ENCODE data around the gene ADAMTSL1.
A peak's percentile ranks its signal among the peaks of the same experiment; 100 is the strongest.

The ADAMTSL1 gene

DNA sequence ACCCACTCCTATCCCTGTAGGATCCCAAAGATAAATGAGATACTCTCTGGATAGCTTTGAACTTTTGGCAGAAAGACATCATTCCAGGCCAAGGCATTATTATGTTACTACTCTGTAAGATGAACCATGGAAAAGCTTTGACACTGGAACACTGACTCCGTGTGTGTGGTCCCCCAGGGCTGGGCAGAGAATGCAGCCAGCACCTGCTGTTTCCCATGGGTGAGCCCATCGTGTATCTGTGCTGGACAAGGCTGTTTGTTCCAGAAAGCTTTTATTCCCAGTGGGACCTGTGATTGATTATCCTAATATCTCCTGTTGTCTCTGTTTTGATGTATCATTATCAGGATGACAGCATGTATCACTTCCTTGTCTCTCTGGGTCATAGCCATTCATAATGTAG, 304.2 kb downstream of the ADAMTSL1 start:
- Histone ChIP-seq H3K4me1 (peaks cover 5% of the 10 kb centered on the region), H3K27me3 (ENCODE audit: low read depth) (no peaks in the 10 kb centered on the region), H3K4me3 (no peak overlapping the region), H3K9me3 (no peaks in the 10 kb centered on the region; the same call in 1 of the 2 replicates), H3K36me3 (replicated peaks) (no peaks in the 10 kb centered on the region; the same call in 1 of the 2 replicates)
- DNase-seq (ENCODE audit: low spot score in 2 of 2), result no peak
- in situ Hi-C loops (cut with MboI; ENCODE audit: low sequenced_read_pairs), result loop anchor here (25.0 kb wide), 2 partner anchors 91 to 516 kb away; no protein-coding TSS in a partner anchor

DNA sequence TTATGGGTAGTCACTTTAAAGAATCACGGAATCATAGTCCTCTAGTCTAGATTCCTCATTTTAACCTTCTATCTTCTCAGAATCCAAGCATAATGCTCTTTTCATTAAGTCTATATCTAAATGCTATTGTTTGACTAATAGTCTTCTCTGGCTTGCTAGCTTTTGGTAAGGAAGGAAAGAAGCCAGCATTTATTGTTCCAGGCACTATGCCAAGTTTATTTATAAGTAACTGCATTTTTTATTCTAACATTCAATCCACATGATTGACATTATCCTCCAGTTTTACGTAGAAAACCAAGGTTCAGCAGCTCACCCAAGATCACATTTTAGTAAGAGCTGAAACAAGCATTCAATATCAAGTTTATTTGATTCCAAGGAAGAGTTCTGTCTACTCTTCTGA, 304.9 kb downstream of the ADAMTSL1 start:
- in situ Hi-C loops (cut with MboI; ENCODE audit: low sequenced_read_pairs), result loop anchor here (25.0 kb wide), 2 partner anchors 92 to 517 kb away; no protein-coding TSS in a partner anchor
- no peak overlapping the region for H3K4me3 ChIP-seq
- H3K9me3 ChIP-seq, result no peaks in the 10 kb centered on the region; the same call in 1 of the 2 replicates
- DNase-seq (ENCODE audit: low spot score in 2 of 2), result no peak
- no peaks in the 10 kb centered on the region for H3K27me3 ChIP-seq (ENCODE audit: low read depth)
- peaks cover 5% of the 10 kb centered on the region for H3K4me1 ChIP-seq
- H3K36me3 ChIP-seq (replicated peaks), result no peaks in the 10 kb centered on the region; the same call in 1 of the 2 replicates

DNA sequence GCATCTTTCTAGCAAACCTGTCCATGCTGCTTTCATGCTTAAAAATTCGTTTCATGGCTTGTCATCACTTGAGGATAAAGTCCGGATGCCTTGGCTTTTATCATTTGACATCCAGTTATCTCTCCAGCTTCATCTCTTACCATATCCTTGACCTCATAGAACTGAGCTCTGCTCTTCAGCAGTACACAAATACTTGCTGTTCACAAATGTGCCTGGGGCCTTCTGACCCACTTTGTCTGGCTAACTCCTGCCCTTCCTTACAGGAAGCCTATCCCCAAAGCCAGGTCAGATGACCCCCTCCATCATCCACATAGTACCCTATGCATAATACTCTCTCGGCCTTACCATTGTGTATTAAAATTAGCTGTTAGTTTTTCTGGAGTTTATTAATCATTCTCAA, 310.0 kb downstream of the ADAMTSL1 start:
- no peak for DNase-seq (ENCODE audit: low spot score in 2 of 2)
- no peaks in the 10 kb centered on the region for H3K27me3 ChIP-seq (ENCODE audit: low read depth)
- no peaks in the 10 kb centered on the region for H3K36me3 ChIP-seq (replicated peaks)
- no peak overlapping the region for H3K4me3 ChIP-seq
- no peaks in the 10 kb centered on the region for H3K9me3 ChIP-seq
- H3K4me1 ChIP-seq, result peaks cover 5% of the 10 kb centered on the region
- in situ Hi-C loops (cut with MboI; ENCODE audit: low sequenced_read_pairs), result loop anchor here (25.0 kb wide), 2 partner anchors 97 to 522 kb away; no protein-coding TSS in a partner anchor

DNA sequence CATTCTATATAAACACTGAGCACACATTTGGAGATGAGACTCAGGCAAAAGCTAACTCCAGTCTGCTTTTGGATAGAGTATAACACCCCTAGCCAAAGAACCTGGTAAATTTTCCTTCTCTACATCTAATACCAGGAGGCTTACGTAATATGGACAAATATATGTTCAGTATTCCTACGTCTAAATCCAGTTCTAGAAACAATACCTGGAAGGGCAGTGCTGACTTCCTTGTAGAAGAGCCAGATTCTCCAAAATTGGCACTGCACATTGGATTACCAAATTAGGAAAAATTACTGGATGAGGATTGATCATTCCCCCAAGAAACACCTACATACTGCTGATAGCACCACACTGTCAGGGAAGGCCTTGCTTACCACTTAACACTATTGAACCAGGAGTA, 311.7 kb downstream of the ADAMTSL1 start:
- H3K4me1 ChIP-seq, result peaks cover 5% of the 10 kb centered on the region
- no peaks in the 10 kb centered on the region for H3K36me3 ChIP-seq (replicated peaks)
- in situ Hi-C loops (cut with MboI; ENCODE audit: low sequenced_read_pairs), result loop anchor here (25.0 kb wide), 2 partner anchors 98 to 523 kb away; no protein-coding TSS in a partner anchor
- no peak for DNase-seq (ENCODE audit: low spot score in 2 of 2)
- no peak overlapping the region for H3K4me3 ChIP-seq
- no peaks in the 10 kb centered on the region for H3K9me3 ChIP-seq
- H3K27me3 ChIP-seq (ENCODE audit: low read depth), result no peaks in the 10 kb centered on the region

DNA sequence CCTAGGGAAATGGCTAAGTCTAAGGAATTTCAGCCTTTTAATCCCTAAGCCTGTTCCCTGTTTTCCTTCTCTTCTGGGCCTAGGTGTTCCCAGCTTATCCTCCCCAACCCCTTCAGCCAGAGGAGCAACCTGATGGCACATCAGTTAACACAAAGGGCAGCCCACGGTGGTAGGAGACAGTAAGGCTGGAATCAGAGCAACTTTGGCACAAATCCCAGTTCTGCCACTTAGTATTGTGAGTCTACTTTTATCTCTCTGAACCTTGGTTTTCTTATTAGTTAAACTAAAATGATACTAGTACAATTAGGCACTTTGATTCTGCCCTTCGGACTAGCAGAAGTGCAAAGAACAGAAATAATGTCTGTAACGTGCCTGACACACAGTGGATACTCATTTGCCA, 312.2 kb downstream of the ADAMTSL1 start:
- Histone ChIP-seq H3K9me3 (no peaks in the 10 kb centered on the region), H3K27me3 (ENCODE audit: low read depth) (no peaks in the 10 kb centered on the region), H3K4me1 (peaks cover 10% of the 10 kb centered on the region), H3K36me3 (replicated peaks) (no peaks in the 10 kb centered on the region), H3K4me3 (no peak overlapping the region)
- no peak for DNase-seq (ENCODE audit: low spot score in 2 of 2)
- in situ Hi-C loops (cut with MboI; ENCODE audit: low sequenced_read_pairs), result loop anchor here (25.0 kb wide), 2 partner anchors 99 to 524 kb away; no protein-coding TSS in a partner anchor

DNA sequence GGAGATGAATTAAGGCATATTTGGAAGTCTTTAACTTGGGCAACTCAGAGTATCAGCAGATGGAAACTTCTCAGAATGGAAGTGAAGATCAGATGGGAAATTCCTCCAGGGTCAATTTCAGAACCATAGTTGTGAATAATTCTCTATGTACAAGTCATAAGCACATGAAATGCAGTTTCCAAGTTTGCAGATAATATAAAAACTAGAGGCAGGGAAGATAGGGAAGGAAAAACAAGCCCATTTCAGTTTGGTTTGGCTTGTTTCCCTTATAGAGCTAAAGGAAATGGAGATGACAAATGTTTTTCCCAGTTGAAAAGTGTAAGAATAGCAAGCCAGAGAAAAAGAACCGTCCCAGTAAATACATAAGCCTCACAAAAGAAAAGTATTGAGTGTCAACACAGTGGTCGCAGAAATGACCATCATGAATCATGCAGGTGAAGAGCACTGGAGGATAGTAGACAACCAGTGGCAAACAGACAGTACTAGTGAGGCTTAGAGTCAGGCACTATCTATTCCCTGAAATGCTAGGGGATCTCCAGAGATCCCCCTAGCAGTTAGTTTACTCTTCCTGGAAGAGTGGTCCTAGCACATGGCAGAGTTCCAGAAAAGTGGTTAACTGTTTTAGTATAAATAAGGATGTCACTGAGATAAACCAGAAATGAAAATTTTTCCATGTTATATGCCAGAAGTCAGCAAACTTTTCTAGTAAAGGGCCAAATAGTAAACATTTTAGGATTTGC, 313.1 kb downstream of the ADAMTSL1 start:
- in situ Hi-C loops (cut with MboI; ENCODE audit: low sequenced_read_pairs), result loop anchor here (25.0 kb wide), 2 partner anchors 100 to 525 kb away; no protein-coding TSS in a partner anchor

DNA sequence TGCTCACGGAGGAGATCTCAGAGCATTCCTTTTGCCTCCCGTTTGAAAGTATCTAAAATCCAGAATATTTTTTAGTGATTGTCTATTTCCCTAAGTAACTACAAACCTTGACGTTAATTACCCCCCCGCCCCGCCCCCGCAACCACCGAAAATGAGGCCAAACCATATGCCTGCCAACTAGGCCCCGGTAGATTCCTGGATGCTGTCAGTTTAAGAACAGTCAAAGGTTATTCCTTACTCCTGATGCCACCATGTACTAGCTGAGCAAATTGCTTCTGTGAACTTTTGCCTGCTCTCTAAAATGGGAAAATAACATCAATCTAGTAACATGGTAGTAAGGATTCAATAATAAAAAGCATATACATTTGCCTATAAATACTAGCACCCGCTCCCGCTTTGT, 314.3 kb downstream of the ADAMTSL1 start:
- DNase-seq (ENCODE audit: low spot score in 2 of 2), result no peak
- Histone ChIP-seq H3K4me1 (peaks cover 7% of the 10 kb centered on the region), H3K27me3 (ENCODE audit: low read depth) (no peaks in the 10 kb centered on the region), H3K4me3 (no peak overlapping the region), H3K9me3 (no peaks in the 10 kb centered on the region), H3K36me3 (replicated peaks) (no peaks in the 10 kb centered on the region)
- in situ Hi-C loops (cut with MboI; ENCODE audit: low sequenced_read_pairs), result loop anchor here (25.0 kb wide), 2 partner anchors 101 to 526 kb away; no protein-coding TSS in a partner anchor

More for the DNA sequence above, 313.1 kb downstream of the ADAMTSL1 start:
- no peak for DNase-seq (ENCODE audit: low spot score in 2 of 2)
- Histone ChIP-seq H3K4me1 (peaks cover 9% of the 10 kb centered on the region), H3K36me3 (replicated peaks) (no peaks in the 10 kb centered on the region), H3K27me3 (ENCODE audit: low read depth) (no peaks in the 10 kb centered on the region), H3K9me3 (no peaks in the 10 kb centered on the region), H3K4me3 (no peak overlapping the region)

DNA sequence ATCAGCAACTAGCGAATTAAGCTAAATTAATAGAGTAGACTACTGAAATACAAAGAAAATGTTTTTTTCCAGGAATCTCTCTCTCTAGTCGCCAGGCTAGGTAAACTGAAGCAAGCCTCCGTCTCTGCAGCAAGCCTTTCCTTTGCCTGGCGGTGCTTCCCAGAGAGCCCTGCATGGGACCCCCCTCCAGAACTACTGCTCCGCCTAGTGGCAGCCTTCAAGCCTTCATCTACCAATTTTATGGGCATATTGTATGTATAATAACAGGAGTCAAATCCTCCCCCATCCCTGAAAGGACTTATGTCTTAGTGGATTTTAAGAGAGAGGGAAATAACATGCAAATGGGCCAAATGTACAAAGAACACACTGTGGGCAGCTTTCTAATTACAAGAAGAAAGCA, 317.1 kb downstream of the ADAMTSL1 start:
- no peaks in the 10 kb centered on the region for H3K27me3 ChIP-seq (ENCODE audit: low read depth)
- no peaks in the 10 kb centered on the region for H3K9me3 ChIP-seq
- in situ Hi-C loops (cut with MboI; ENCODE audit: low sequenced_read_pairs), result loop anchor here (25.0 kb wide), 2 partner anchors 104 to 529 kb away; no protein-coding TSS in a partner anchor
- H3K4me3 ChIP-seq, result no peak overlapping the region
- H3K36me3 ChIP-seq (replicated peaks), result no peaks in the 10 kb centered on the region
- DNase-seq (ENCODE audit: low spot score in 2 of 2), result peak; percentile 56 to 85
- peaks cover 7% of the 10 kb centered on the region for H3K4me1 ChIP-seq

DNA sequence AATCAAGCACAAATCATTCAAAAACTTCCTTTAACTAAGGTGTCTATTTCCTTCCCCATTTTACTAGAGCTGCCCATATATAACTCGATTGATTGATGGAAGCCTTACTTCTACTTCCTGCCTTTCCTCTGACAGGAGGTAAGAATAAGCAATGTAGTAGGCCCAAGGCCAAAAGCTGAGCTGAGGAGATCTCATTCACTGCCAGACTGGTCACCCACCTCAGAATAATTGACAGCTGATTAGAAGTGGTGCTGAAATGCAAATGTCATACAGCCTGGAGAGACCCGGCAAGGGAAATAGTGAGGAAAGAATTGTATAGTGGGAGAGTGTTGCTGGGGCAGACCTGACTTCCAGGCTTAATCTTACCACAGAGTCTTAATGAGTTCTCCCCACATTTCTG, 319.2 kb downstream of the ADAMTSL1 start:
- peaks cover 7% of the 10 kb centered on the region for H3K4me1 ChIP-seq
- in situ Hi-C loops (cut with MboI; ENCODE audit: low sequenced_read_pairs), result loop anchor here (25.0 kb wide), 2 partner anchors 106 to 531 kb away; no protein-coding TSS in a partner anchor
- H3K27me3 ChIP-seq (ENCODE audit: low read depth), result no peaks in the 10 kb centered on the region
- no peak for DNase-seq (ENCODE audit: low spot score in 2 of 2)
- H3K9me3 ChIP-seq, result no peaks in the 10 kb centered on the region
- no peak overlapping the region for H3K4me3 ChIP-seq
- no peaks in the 10 kb centered on the region for H3K36me3 ChIP-seq (replicated peaks)

DNA sequence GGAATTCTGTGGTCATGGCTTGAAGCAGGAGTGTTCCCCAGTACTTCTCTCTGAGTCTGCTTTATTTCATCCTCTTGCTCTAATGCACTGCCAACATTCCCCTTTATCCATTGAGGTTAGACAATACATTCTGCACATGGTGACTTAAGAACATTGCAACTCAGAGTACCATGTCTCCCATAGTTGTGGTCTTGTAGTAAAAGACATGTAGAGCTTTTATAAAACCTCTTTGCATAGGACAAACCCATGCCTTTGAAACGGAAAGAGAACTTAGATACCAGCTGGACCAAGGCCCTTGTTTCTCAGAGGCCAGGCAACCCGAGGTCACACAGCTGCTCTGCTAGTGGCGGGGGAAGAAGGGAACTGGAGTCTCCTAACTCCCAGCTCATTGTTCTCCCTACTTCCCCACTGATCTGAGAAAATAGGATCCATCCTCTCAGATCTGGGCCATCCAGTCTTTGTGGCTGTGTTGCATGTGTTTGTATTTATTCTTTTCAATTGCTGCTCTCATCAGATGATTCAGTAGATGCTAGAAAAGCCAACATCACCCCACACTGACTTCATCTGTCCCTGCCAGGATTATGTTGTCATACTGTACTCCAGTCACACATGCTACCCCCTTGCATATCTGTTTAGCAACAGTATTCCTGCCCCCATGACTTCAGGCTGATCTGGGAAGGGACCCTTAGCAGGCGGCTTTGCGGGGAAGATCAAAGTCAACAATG, 322.2 kb downstream of the ADAMTSL1 start:
- Histone ChIP-seq H3K4me1 (peaks cover 10% of the 10 kb centered on the region), H3K36me3 (replicated peaks) (no peaks in the 10 kb centered on the region), H3K4me3 (no peak overlapping the region), H3K27me3 (ENCODE audit: low read depth) (no peaks in the 10 kb centered on the region), H3K9me3 (no peaks in the 10 kb centered on the region)
- in situ Hi-C loops (cut with MboI; ENCODE audit: low sequenced_read_pairs), result loop anchor here (25.0 kb wide), 2 partner anchors 109 to 534 kb away; no protein-coding TSS in a partner anchor
- no peak for DNase-seq (ENCODE audit: low spot score in 2 of 2)

DNA sequence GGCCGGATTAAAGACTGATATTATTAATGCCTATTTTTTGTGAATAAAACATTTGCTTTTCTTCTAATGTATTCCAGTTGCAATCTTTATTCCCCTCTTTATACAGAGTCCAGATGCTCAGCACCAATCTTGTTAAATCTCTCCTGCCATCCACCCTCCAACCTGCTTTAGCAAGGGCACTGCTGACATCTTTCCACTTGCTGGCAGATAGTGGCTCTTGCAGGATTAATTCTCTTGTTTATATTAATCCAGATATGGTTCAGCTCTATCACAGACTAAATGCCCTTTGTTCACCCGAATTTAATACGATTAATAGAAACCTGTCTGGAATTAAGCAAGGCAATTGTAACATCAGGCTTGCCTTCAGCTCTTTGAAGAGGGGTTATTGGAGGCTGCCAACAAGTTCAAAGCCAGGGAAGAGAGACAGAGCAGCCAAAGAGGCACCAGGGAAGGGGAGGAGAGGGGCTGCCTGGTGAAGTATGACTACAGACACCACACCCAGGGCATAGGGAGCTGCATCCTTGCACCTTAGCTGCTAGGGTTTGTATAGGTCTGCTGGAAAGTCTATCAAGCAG, 322.8 kb downstream of the ADAMTSL1 start:
- no peak overlapping the region for H3K4me3 ChIP-seq
- no peaks in the 10 kb centered on the region for H3K27me3 ChIP-seq (ENCODE audit: low read depth)
- DNase-seq (ENCODE audit: low spot score in 2 of 2), result no peak
- no peaks in the 10 kb centered on the region for H3K36me3 ChIP-seq (replicated peaks)
- no peaks in the 10 kb centered on the region for H3K9me3 ChIP-seq
- in situ Hi-C loops (cut with MboI; ENCODE audit: low sequenced_read_pairs), result loop anchor here (25.0 kb wide), 2 partner anchors 109 to 534 kb away; no protein-coding TSS in a partner anchor
- H3K4me1 ChIP-seq, result peaks cover 8% of the 10 kb centered on the region

DNA sequence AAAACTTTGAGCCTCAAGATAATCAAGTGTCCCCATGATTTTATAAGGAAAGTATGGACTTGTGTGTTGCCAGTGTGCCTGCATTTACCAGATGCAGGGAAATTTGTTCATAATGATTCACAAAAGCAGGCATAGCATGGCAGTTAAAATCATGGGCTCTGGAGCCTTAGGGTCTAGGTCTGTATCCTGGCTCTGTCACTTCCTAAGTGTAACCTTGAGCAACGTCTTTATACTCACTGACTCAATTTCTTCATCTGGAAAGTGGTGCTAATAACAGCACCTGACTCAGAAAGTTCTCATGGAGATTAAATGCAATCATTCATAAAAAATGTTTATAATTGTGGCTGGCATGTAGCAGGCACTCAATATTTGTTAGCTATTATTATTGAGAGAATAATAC, 324.2 kb downstream of the ADAMTSL1 start:
- no peak for DNase-seq (ENCODE audit: low spot score in 2 of 2)
- no peak overlapping the region for H3K4me3 ChIP-seq
- in situ Hi-C loops (cut with MboI; ENCODE audit: low sequenced_read_pairs), result loop anchor here (25.0 kb wide), 2 partner anchors 111 to 536 kb away; no protein-coding TSS in a partner anchor
- peaks cover 8% of the 10 kb centered on the region for H3K4me1 ChIP-seq
- H3K9me3 ChIP-seq, result no peaks in the 10 kb centered on the region
- no peaks in the 10 kb centered on the region for H3K36me3 ChIP-seq (replicated peaks)
- H3K27me3 ChIP-seq (ENCODE audit: low read depth), result no peaks in the 10 kb centered on the region

DNA sequence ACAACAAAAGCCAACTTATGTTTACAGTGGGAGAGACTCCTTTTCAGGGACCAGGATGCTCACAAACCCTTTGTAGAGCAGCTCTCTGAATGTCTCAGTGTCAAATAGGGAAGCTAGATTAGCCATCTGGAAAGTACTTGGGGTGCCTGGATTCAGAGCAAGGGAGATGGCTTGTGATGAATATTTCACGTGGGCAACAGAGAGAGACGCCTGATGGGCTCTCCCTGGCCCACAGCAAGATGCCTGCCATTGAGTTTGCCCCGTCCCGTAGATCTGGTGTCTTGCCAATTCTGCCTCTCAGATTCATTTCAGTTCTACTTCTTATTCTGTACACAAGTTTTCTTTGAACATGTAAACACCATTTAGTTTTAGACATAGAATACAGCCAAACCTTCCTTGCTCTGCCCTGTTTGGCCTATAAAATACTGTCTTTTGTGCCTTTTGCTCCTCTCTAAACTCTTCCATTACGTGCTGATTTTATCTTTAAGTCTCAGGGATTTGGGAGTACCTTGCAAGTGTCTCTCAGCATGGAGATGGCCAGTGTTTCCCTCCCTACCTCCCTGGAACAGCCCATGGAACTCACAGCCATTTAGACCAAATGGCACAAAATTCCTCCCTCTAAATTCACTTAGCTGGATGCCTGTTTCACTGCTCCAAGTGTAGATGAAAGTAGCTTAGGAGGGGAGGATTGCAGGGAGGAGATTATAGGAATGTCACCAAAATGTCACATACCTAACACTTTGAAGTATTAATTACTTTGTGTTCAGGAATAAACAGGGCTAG, 324.7 kb downstream of the ADAMTSL1 start:
- Histone ChIP-seq H3K9me3 (no peaks in the 10 kb centered on the region), H3K4me1 (peaks cover 8% of the 10 kb centered on the region), H3K4me3 (no peak overlapping the region), H3K36me3 (replicated peaks) (no peaks in the 10 kb centered on the region), H3K27me3 (ENCODE audit: low read depth) (no peaks in the 10 kb centered on the region)
- in situ Hi-C loops (cut with MboI; ENCODE audit: low sequenced_read_pairs), result loop anchor here (25.0 kb wide), 2 partner anchors 111 to 536 kb away; no protein-coding TSS in a partner anchor
- DNase-seq (ENCODE audit: low spot score in 2 of 2), result no peak

Data from HAP-1 (cell line).